GM21786 (cell line): ENCODE measurements around the gene NBAS.

Source experiments
- ATAC-seq: cut with Tn5 transposase; IDR thresholded peaks from one replicate; pipeline ENCODE4 v1.9.1; 2021; ENCODE audit not compliant: unreplicated experiment

The NBAS gene

DNA sequence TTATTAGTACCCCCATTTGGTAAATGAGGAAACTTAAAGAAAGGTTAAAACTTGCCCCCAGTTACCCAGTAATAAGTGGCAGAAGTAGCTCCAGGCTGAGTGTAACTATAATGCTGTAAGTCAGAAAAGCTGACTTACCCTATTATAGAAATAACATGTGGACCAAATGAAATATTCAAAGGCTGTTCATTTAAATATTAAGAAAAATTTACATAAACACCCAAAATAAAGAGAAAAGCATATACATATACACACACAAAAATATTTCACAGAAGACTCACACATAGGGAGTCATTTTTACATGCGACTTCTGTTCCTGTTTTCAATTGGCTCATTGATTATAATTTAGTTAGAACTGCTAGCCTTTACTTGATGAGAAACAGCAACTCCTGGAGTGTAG, 189.1 kb downstream of the NBAS start:
- no peak for ATAC-seq

DNA sequence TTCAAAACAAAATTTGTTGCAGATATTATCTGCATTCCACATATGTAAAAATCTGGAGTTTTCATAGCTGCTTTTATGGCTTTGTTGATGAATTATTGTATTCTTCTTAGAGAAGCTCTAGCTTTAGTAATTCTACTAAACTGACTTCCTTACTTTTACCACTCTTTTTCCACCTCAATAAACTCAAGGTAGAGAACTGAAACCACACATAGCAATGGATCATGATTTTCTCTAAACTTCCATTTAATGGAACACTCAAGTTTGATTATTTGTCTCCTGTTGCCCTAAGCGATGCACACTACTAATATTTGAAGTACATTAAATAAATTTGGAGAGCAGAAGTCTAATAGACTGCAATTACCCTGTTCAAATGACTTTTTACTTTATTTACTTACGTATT, 192.0 kb downstream of the NBAS start:
- ATAC-seq: no peak

GRCh38 chr2:15367715-15368114, 193.4 kb downstream of the NBAS start:
- ATAC-seq: peak; percentile 44

DNA sequence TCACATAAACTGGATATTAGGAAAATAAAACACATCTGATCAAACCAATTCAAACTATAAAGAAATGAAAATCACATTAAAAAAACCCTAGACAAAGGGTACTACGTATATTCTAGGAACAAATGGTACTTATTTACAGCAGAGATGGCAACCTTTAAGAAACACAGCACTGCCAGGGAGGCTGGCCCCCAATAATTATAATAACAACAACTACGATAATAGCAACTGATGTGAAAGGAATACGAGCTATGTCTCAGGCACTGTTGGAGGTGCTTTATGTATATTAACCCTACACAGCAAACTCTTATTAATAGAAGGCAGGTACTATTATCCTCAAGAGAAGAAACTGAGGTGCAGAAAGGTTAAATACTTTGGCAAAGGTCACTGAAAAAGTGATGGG, 193.9 kb downstream of the NBAS start:
- ATAC-seq: no peak

- ATAC-seq: no peak
These were observed 195.7 kb downstream of the NBAS start for GRCh38 chr2:15365411-15365810.

GRCh38 chr2:15364561-15364960, 196.6 kb downstream of the NBAS start:
- ATAC-seq: no peak

DNA sequence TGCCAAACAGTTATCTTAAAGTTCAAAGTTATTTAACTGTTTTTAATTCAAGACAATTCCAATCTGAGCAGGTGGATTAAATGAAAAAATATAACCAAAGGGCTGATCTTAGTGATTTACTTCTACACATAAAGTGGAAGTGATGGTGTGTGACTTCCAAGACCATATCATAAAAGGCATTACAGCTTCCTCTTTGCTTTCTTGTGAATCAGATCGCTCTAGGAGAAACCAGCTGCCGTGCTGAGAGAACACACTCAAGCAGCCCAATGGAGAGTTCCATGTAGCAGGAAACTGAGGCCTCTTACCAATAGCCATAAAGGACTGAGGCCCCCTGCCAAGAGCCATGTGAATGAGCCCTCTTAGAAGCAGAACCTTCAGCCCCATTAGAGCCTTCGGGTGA, 197.4 kb downstream of the NBAS start:
- no peak for ATAC-seq

DNA sequence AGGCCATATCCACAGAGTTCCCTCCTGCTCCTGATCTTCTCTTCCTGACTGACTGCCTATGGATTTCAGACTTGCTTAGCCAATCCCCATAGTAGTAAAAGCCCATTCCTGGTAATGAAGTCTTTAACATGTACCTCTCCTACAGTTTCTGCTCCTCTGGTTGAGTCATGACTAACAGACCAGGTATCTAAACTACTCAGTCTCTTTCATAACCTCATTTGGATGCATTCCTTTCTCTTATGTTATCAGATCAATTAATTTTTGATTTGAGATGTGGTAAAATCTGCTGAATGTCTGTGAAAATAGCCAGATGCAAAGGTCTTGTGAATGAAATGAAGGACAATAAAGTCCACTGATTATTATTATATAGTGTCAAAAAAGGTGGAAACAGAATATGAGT, 198.0 kb downstream of the NBAS start:
- ATAC-seq: no peak

DNA sequence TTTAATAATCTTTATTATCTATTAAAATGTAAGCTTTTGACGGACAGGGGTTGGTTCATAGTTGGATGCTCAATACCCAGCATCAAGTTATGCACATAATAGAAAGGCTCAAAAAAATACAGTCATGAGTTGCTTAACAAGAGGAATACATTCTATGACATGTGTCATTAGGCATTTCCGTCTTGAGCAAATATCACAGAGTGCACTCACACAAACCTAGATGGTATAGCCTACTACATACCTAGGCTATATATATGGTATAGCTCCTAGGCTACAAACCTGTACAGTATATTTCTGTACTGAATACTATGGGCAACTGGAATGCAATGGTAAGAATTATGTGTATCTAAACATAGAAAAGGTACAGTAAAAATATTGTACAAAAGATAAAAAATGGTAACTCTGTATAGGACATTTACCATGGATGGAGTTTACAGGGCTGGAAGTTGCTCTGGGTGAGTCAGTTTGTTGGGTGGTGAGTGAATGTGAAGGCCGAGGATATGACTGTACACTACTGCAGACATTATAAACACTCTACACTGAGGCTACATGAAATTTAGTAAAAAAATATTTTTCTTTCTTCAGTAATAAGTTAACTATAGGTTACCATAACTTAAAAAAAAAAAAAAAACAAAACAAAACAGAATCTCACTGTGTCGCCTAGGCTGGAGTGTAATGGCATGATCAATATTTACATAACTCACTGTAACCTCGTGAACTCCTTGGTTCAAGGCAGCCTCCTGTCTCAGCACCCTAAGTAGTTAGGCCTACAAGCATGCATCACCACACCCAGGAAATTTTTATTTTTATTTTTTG, 201.2 kb downstream of the NBAS start:
- no peak for ATAC-seq

DNA sequence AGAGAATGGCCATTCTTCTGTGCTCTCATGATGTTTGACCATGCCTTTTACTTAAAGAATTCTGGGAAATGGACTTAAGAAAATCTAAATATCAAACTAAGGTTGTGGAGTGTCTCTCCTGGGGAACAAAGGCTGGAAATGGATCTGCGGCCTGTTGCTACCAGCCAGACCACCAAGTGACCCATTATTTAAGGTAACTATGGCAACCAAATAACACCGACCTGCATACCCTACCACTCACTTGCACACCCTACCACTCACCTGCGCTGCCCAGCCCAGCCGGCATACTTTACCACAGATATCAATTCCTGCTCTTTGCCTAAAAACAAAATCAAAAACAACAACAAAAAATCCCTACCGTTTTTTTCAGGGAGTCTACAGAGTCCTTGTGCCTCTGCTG, 203.2 kb downstream of the NBAS start:
- no peak for ATAC-seq

DNA sequence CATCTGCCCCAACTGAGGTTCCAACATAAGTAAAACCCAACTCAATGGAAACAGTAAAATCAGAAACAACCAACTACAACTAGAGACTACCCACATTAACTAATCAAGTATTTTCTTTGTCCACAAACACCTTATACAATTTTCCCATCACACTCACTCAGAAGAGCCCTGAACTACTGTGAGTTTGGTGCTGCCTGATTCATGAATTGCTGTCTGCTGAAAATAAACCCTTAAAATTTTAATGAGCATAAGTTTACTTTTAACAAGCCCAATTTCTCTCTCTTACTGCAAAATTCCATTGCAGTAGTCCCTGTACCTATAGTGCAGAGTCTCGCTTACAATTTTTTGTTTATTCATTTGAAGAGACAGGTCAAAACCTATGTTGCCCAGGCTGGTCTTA, 203.9 kb downstream of the NBAS start:
- no peak for ATAC-seq

DNA sequence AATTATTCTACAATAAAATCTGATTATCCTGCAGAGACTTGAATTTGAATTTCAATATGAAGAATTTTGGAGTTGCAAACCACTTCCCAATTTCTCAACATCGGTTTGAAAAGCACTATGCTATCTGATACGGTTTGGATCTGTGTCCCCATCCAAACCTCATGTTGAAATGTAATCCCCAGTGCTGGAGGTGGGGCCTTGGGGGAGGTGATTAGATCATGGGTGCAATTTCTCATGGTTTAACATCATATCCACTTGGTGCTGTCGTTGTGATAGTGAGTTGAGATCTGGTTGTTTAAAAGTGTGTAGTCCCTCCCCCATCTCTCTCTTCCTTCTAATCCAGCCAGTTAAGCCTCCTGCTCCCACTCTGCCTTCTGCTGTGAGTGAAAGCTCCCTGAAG, 205.7 kb downstream of the NBAS start:
- no peak for ATAC-seq

GRCh38 chr2:15354596-15355366, 206.4 kb downstream of the NBAS start:
- no peak for ATAC-seq

GRCh38 chr2:15352363-15352762, 208.8 kb downstream of the NBAS start:
- ATAC-seq: no peak

DNA sequence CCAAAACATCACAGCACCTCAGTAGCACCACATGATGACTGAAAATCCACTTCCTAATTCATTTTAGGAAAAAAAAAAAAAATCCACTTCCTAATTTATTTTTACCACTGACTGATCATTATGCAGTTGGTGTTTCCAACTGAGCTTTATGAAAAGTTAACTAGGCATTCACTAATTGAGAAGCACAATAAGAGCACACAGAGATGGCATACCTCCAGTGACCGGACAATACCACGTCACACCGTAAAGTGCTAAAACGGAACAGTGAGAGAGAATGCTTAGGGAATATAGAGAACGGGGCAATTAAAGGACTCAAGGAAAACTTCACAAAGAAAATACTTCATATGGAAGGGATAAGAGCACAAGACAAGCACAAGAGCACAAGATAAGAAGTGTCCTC, 212.5 kb downstream of the NBAS start:
- ATAC-seq: no peak

GRCh38 chr2:15348045-15348444, 213.1 kb downstream of the NBAS start:
- no peak for ATAC-seq

DNA sequence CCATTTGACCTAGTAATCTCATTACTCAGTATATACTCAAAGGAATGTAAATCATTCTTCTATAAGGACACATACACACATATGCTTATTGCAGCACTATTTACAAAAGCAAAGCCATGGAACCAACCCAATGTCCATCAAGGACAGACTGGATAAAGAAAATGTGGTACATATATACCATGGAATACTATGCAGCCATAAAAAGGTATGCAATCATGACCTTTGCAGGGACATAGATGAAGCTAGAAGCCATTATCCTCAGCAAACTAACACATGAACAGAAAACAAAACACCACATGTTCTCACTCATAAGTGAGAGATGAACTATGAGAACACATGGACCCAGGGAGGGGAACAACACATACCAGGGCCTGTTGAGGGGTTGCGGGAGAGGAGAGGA, 214.5 kb downstream of the NBAS start:
- ATAC-seq: no peak

DNA sequence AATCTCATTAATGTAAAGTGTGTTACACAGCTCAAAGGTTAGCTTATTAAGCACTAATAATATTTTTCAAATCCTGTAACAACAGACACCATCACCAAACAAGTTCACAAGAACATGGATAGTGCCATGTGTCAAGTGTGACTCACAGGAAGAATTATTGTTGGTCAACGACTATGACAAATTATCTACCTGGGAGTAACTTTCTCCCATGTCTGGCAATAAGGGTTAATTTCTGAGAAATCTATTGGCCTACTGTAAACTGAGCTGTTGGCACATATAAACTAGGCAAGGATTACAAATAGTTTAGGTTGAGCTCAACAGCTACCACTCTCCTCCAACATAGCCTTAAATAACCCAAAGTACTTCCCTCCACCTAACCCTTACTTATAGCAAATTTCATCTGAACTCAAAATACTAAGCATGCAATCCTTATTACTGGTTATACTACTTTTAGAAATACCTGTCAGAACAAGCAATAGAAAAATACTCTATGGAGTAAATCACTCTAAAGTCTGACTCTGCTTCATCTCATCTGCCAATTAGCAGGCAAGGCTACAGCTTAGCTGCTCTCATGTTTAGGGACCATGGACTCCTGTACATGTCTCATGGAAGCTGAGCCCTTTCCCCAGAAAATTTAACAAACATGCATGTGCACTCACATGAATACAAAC, 223.0 kb downstream of the NBAS start:
- ATAC-seq: no peak

DNA sequence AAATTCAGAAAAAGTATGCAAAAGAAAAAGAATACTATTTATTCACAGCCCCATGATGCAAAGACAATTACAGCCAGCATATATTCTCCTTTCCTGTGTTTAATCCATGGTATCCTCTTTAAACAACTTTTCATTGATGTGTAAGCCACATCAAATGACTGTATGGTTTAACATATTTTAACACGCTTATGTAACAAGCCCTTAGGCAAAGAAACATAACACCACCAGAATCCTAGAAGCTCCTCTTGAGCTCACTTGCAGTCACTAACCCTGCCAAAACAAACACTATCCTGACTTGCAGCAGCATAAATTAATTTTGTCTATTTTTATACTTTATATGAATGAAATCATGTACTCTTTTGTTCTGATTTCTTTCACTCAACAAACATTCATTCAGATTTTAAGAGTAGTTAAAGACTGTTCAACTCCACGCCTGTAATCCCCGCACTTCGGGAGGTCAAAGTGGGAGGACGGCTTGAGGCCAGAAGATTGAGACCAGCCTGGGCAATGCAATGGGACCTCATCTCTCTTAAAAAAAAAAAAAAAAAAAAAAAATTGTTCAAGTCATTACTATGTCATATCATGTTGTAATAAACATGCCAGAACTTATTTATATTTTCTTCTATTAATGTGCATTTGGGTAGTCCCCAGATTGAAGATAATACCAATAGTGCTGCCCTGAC, 226.3 kb downstream of the NBAS start:
- ATAC-seq: no peak

GRCh38 chr2:15331787-15332186, 229.3 kb downstream of the NBAS start:
- no peak for ATAC-seq

DNA sequence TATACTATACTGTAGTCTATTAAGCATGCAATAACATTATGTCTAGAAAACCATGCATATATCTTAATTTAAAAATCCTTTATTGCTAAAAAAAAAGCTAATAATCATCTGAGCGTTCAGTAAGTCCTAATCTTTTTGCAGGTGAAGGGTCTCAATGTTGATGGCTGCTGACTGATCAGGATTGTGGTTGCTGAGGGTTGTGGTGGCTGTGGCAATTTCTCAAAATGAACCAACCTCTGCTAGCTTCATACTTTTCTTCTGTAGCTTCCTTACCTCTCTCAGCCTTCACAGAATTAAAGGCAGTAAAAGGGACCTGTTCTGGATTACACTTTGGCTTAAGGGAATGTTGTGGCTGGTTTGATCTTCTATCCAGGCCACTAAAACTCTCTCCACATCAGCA, 235.8 kb downstream of the NBAS start:
- ATAC-seq: no peak
